A549 (cell line): Measurements from ENCODE around the gene AMPD1. TPM values are rescaled to one million over a fixed set of nuclear protein-coding genes. Genes with fewer than 3 reads are reported as not detected.

Experiments used
- ATAC-seq, 2 experiments: fragments of 200-7000 bp in 1 of 2; fragments of >200 bp in 1 of 2; cut with Nextera tagmentation in 1 of 2; cut with Tn5 transposase in 1 of 2; 3 replicates each; pipeline versions ENCODE4 v1.8.0 to v1.9.1; 2018 to 2020; ENCODE audit warnings: mild to moderate bottlenecking in 1 of 2, moderate library complexity in 1 of 2
- CTCF ChIA-PET: fragments of 300-600 bp; sonication (Branson Sonifier 250); formaldehyde crosslinking; extraction: SDS; loops from one replicate; lab custom pipeline; 2021; ENCODE audit warnings: antibody characterized with exemption, inconsistent platforms; lab: Yijun Ruan, JAX
- POLR2A ChIA-PET: fragments of 350-600 bp; formaldehyde crosslinking; extraction: SDS; loops from one replicate; lab custom pipeline; 2021; ENCODE audit warnings: antibody characterized with exemption, inconsistent platforms; lab: Yijun Ruan, JAX
- DNase-seq, 2 experiments: peaks; one replicate each; pipeline versions ENCODE4 v3.0.0 to v3.0.0-alpha.2; 2011 to 2016; ENCODE audit warnings: low read depth in 1 of 2, low spot score in 1 of 2
- FAIRE-seq: peaks from 2 replicates; lab custom pipeline; 2011; peaks lifted over from hg19 to GRCh38; lab: Jason Lieb, UNC
- H3K27ac ChIP-seq, 2 experiments: fragments of >200 bp; sonication (Bioruptor Twin); formaldehyde crosslinking; 3 replicates each; pipeline ENCODE4 v1.5.1; 2016 to 2017
- H3K4me1 ChIP-seq: fragments of >200 bp; sonication (Bioruptor Twin); formaldehyde crosslinking; 3 replicates; pipeline ENCODE4 v1.6.1; 2016
- H3K4me2 ChIP-seq: fragments of >200 bp; sonication (Bioruptor Twin); formaldehyde crosslinking; 3 replicates; pipeline ENCODE4 v1.6.1; 2016
- H3K4me3 ChIP-seq: fragments of >200 bp; sonication (Bioruptor Twin); formaldehyde crosslinking; 3 replicates; pipeline ENCODE4 v1.5.1; 2016
- H3K9me3 ChIP-seq: fragments of >200 bp; sonication (Bioruptor Twin); formaldehyde crosslinking; 3 replicates; pipeline ENCODE4 v1.6.1; 2016
- ATOH8 ChIP-seq: fragments of 250-450 bp; sonication (Bioruptor Pico); IDR thresholded peaks from 2 replicates; pipeline ENCODE4 v1.5.0; 2020; ENCODE audit warnings: low read depth, mild to moderate bottlenecking, moderate library complexity
- BHLHE40 ChIP-seq: IDR thresholded peaks from 2 replicates; pipeline ENCODE4 v1.6.1; 2012; ENCODE audit warnings: low read depth, low read length, inconsistent platforms
- CBX2 ChIP-seq: fragments of 200-600 bp; sonication (generic); IDR thresholded peaks from 2 replicates; pipeline ENCODE4 v1.6.1; 2016; ENCODE audit warnings: low read depth, mild to moderate bottlenecking, borderline replicate concordance
- CHD2 ChIP-seq: fragments of 150-350 bp; IDR thresholded peaks from 2 replicates; pipeline ENCODE4 v1.6.1; 2014; ENCODE audit warnings: low read length; ENCODE audit not compliant: partially characterized antibody
- CHD4 ChIP-seq: fragments of 200-600 bp; sonication (generic); IDR thresholded peaks from 2 replicates; pipeline ENCODE4 v1.6.1; 2016; ENCODE audit warnings: antibody characterized with exemption, mild to moderate bottlenecking, borderline replicate concordance
- CTCF ChIP-seq: fragments of >200 bp; sonication (Bioruptor Twin); formaldehyde crosslinking; IDR thresholded peaks from 3 replicates; pipeline ENCODE4 v1.5.1; 2016
- EP300 ChIP-seq, 2 experiments: fragments of >200 bp; sonication (Bioruptor Twin); formaldehyde crosslinking; IDR thresholded peaks; 2 replicates in 1 of 2; 3 replicates in 1 of 2; pipeline ENCODE4 v1.6.1; 2016 to 2017
- FOSB ChIP-seq: fragments of 250-450 bp; sonication (Bioruptor Pico); IDR thresholded peaks from 2 replicates; pipeline ENCODE4 v1.5.0; 2020; ENCODE audit warnings: mild to moderate bottlenecking, moderate library complexity
- FOSL2 ChIP-seq, 2 experiments: fragments of 450-650 bp in 1 of 2; fragments of >200 bp in 1 of 2; sonication (Bioruptor Twin) in 1 of 2; formaldehyde crosslinking; IDR thresholded peaks; 2 replicates each; pipeline versions ENCODE4 v1.5.0 to v1.6.1; 2016 to 2020; ENCODE audit warnings: mild to moderate bottlenecking in 1 of 2, moderate library complexity in 1 of 2
- GATA3 ChIP-seq: IDR thresholded peaks from 2 replicates; pipeline ENCODE4 v1.6.1; 2012; ENCODE audit warnings: borderline replicate concordance
- HDAC2 ChIP-seq: fragments of 200-600 bp; sonication (generic); IDR thresholded peaks from 2 replicates; pipeline ENCODE4 v1.6.1; 2016
- HOXA7 ChIP-seq: fragments of 250-450 bp; sonication (Bioruptor Pico); IDR thresholded peaks from 2 replicates; pipeline ENCODE4 v1.5.0; 2020; ENCODE audit warnings: mild to moderate bottlenecking, moderate library complexity
- HOXB13 ChIP-seq: fragments of 250-450 bp; sonication (Bioruptor Pico); IDR thresholded peaks from 2 replicates; pipeline ENCODE4 v1.5.0; 2020; ENCODE audit warnings: low read depth, mild to moderate bottlenecking, moderate library complexity
- KDM1A ChIP-seq: fragments of 200-600 bp; sonication (generic); IDR thresholded peaks from 2 replicates; pipeline ENCODE4 v1.6.1; 2016; ENCODE audit warnings: low read depth, mild to moderate bottlenecking
- MAFK ChIP-seq: fragments of 450-650 bp; IDR thresholded peaks from 2 replicates; pipeline ENCODE4 v1.6.1; 2014; ENCODE audit not compliant: partially characterized antibody
- NPAS2 ChIP-seq: fragments of 250-450 bp; sonication (Bioruptor Pico); IDR thresholded peaks from 2 replicates; pipeline ENCODE4 v1.8.0; 2022; ENCODE audit warnings: mild to moderate bottlenecking, moderate library complexity, borderline replicate concordance
- NR3C1 ChIP-seq: fragments of >200 bp; sonication (Bioruptor Twin); formaldehyde crosslinking; IDR thresholded peaks from 3 replicates; pipeline ENCODE4 v1.6.1; 2017
- PBX3 ChIP-seq: IDR thresholded peaks from 2 replicates; pipeline ENCODE4 v1.6.1; 2012
- PHF8 ChIP-seq: fragments of 200-600 bp; sonication (generic); IDR thresholded peaks from 2 replicates; pipeline ENCODE4 v1.6.1; 2016; ENCODE audit warnings: low read depth, mild to moderate bottlenecking, antibody characterized with exemption, moderate library complexity, borderline replicate concordance
- POLR2A ChIP-seq: IDR thresholded peaks from 2 replicates; pipeline ENCODE4 v1.6.1; 2012; ENCODE audit warnings: mild to moderate bottlenecking, low read length
- SREBF2 ChIP-seq: fragments of 450-650 bp; IDR thresholded peaks from 2 replicates; pipeline ENCODE4 v1.6.1; 2014; ENCODE audit warnings: mild to moderate bottlenecking, moderate library complexity
- TFCP2L1 ChIP-seq: fragments of 250-450 bp; sonication (Bioruptor Pico); IDR thresholded peaks from 2 replicates; pipeline ENCODE4 v1.5.0; 2021; ENCODE audit warnings: mild to moderate bottlenecking
- TP53 ChIP-seq: fragments of 250-450 bp; sonication (Bioruptor Pico); IDR thresholded peaks from 2 replicates; pipeline ENCODE4 v1.5.0; 2021; ENCODE audit warnings: mild to moderate bottlenecking, moderate library complexity
- ZC3H11A ChIP-seq: fragments of 450-650 bp; IDR thresholded peaks from 2 replicates; pipeline ENCODE4 v1.6.1; 2014; ENCODE audit warnings: antibody characterized with exemption, mild to moderate bottlenecking
- ZFP36 ChIP-seq: fragments of 450-650 bp; IDR thresholded peaks from 2 replicates; pipeline ENCODE4 v1.6.1; 2014; ENCODE audit warnings: borderline replicate concordance; ENCODE audit not compliant: partially characterized antibody
- ZNF302 ChIP-seq: fragments of 250-450 bp; sonication (Bioruptor Pico); IDR thresholded peaks from 2 replicates; pipeline ENCODE4 v1.9.0; 2021; ENCODE audit warnings: inconsistent platforms, mild to moderate bottlenecking, moderate library complexity
- ZSCAN20 ChIP-seq: fragments of 250-450 bp; sonication (Bioruptor Pico); IDR thresholded peaks from 2 replicates; pipeline ENCODE4 v1.8.0; 2022; ENCODE audit warnings: mild to moderate bottlenecking, moderate library complexity
- WGBS: methylation state at CpG from one replicate; pipeline ENCODE4 v1.1.6; 2017; ENCODE audit errors: missing lambda C conversion rate; 5-methylcytosine and 5-hydroxymethylcytosine counted together
- polyA plus RNA-seq, 4 experiments: library from polyadenylated mRNA; depleted of rRNA in 3 of 4; stranded (reverse); fragments of >200 nt; fragmentation: RNase III in 1 of 4; extraction: RNeasy Plus Mini Kit Qiagen cat#74134 plus additional on column Dnase treatment in 1 of 4; gene quantifications; 2 replicates in 3 of 4; 3 replicates in 1 of 4; pipeline ENCODE4 v1.2.3, GENCODE V29; 2011 to 2017

Gene AMPD1
- polyA plus RNA-seq, 2 of the 4 experiments (the other 2 are of a cell fraction), result not detected

GRCh38 chr1:114648503-114648902 lies 46.8 kb downstream of the AMPD1 start:
- H3K27ac ChIP-seq, result no peak overlapping the region
- no peaks in the 10 kb centered on the region for H3K9me3 ChIP-seq
- no peak overlapping the region for H3K4me2 ChIP-seq
- POLR2A ChIA-PET, result interaction anchor here (0.6 kb wide), 1 partner anchor 9 kb away, joined by 3 read pairs; no protein-coding TSS in a partner anchor
- H3K4me3 ChIP-seq, result no peak overlapping the region
- no peak for TF ChIP-seq SREBF2
- TF ChIP-seq EP300 (IDR thresholded peaks at IDR 0.05), result no peak
- no peak for TF ChIP-seq TP53 (CRISPR knock-in tag)
- no peak for TF ChIP-seq PHF8
- TF ChIP-seq NR3C1, result no peak
- no peak for TF ChIP-seq CHD2
- TF ChIP-seq PBX3, result no peak
- no peak for TF ChIP-seq ZFP36
- no peak for TF ChIP-seq ZC3H11A
- no peak for TF ChIP-seq CHD4
- TF ChIP-seq HOXB13 (CRISPR knock-in tag), result no peak
- no peak for TF ChIP-seq BHLHE40
- no peak for TF ChIP-seq HOXA7 (CRISPR knock-in tag)
- no peak for TF ChIP-seq FOSL2 (IDR thresholded peaks at IDR 0.05)
- no peak for TF ChIP-seq FOSL2 (CRISPR knock-in tag; IDR thresholded peaks at IDR 0.05)
- TF ChIP-seq FOSB (CRISPR knock-in tag), result no peak
- FAIRE-seq, result no peak
- 86% methylated on average over 1 of the region's 1 CpG for WGBS
- no peak for DNase-seq
- ATAC-seq, result no peak
- no peaks in the 10 kb centered on the region for H3K4me1 ChIP-seq
- CTCF ChIA-PET, result interaction anchor here (0.7 kb wide), 1 partner anchor 399 kb away, joined by 3 read pairs; no protein-coding TSS in a partner anchor

GRCh38 chr1:114641377-114641776 lies 54.0 kb downstream of the AMPD1 start:
- H3K4me2 ChIP-seq, result no peak overlapping the region
- CTCF ChIA-PET, result interaction anchor here (1.2 kb wide), 1 partner anchor 12 kb away, joined by 3 read pairs; no protein-coding TSS in a partner anchor
- POLR2A ChIA-PET, result no interaction called here
- no peak for TF ChIP-seq NR3C1
- no peak for TF ChIP-seq GATA3
- no peak for TF ChIP-seq SREBF2
- no peak for TF ChIP-seq KDM1A
- no peak for TF ChIP-seq TP53 (CRISPR knock-in tag)
- no peak for TF ChIP-seq POLR2A
- no peak for TF ChIP-seq TFCP2L1 (CRISPR knock-in tag)
- no peak for TF ChIP-seq ZNF302
- no peak for TF ChIP-seq CBX2
- TF ChIP-seq, all 56 proteins: peak for 0
- Histone ChIP-seq H3K4me1 (no peaks in the 10 kb centered on the region), H3K4me3 (no peak overlapping the region), H3K9me3 (no peaks in the 10 kb centered on the region), H3K27ac (no peak overlapping the region)
- FAIRE-seq (no peak), DNase-seq (no peak), ATAC-seq (no peak)
- WGBS, result 10% methylated on average over 2 of the region's 2 CpGs

- DNase-seq (no peak), FAIRE-seq (no peak), ATAC-seq (no peak)
- no peak for TF ChIP-seq MAFK
- no peak for TF ChIP-seq CHD4
- no peak for TF ChIP-seq CTCF
- no peak for TF ChIP-seq NPAS2
- no peak for TF ChIP-seq ATOH8
- no peak for TF ChIP-seq ZC3H11A
- no peak for TF ChIP-seq ZSCAN20 (CRISPR knock-in tag)
- TF ChIP-seq HDAC2, result no peak
- no peak for TF ChIP-seq GATA3
- ChIA-PET CTCF (no interaction called here), POLR2A (no interaction called here)
- 59% methylated on average over 3 of the region's 3 CpGs for WGBS
- Histone ChIP-seq H3K9me3 (no peaks in the 10 kb centered on the region), H3K4me1 (no peaks in the 10 kb centered on the region), H3K4me3 (no peak overlapping the region), H3K27ac (no peak overlapping the region), H3K4me2 (no peak overlapping the region)
Observed at GRCh38 chr1:114638910-114639309, 56.4 kb downstream of the AMPD1 start.
